Measurements from ENCODE around the gene AP1G1.

GRCh38 chr16:71855937-71856662 is 47.5 kb upstream of the AP1G1 start:
- TF ChIP-seq CTCF (IDR thresholded peaks at IDR 0.05) = no peak
- no peak for TF ChIP-seq POLR2A (IDR thresholded peaks at IDR 0.05)
